ENCODE results near the gene YWHAE.

The YWHAE gene

GRCh38 chr17:1440921-1441320 is 40.9 kb upstream of the YWHAE start:
- DNase-seq (ENCODE audit: low spot score): no peak
- in situ Hi-C loops (cut with MboI; ENCODE audit: low pct_unique_long_range_greater_than_20kb, low sequenced_read_pairs, unreplicated experiment): no loop called here
- no peak for TF ChIP-seq CTCF (IDR thresholded peaks at IDR 0.05; ENCODE audit: extremely low read depth, insufficient read depth, missing control alignments)

- no peak for TF ChIP-seq CTCF (IDR thresholded peaks at IDR 0.05; ENCODE audit: extremely low read depth, insufficient read depth, missing control alignments)
- in situ Hi-C loops (cut with MboI; ENCODE audit: low pct_unique_long_range_greater_than_20kb, low sequenced_read_pairs, unreplicated experiment): no loop called here
Measured at GRCh38 chr17:1438593-1439083, 38.6 kb upstream of the YWHAE start.

GRCh38 chr17:1435326-1435725 is 35.3 kb upstream of the YWHAE start:
- TF ChIP-seq CTCF (IDR thresholded peaks at IDR 0.05; ENCODE audit: extremely low read depth, insufficient read depth, missing control alignments): no peak

More at GRCh38 chr17:1438593-1439083, 38.6 kb upstream of the YWHAE start:
- no peak for DNase-seq (ENCODE audit: low spot score)

GRCh38 chr17:1434150-1434549 is 34.1 kb upstream of the YWHAE start:
- in situ Hi-C loops (cut with MboI; ENCODE audit: low pct_unique_long_range_greater_than_20kb, low sequenced_read_pairs, unreplicated experiment): no loop called here
- no peak for DNase-seq (ENCODE audit: low spot score)
- no peak for TF ChIP-seq CTCF (IDR thresholded peaks at IDR 0.05; ENCODE audit: extremely low read depth, insufficient read depth, missing control alignments)

More at GRCh38 chr17:1435326-1435725, 35.3 kb upstream of the YWHAE start:
- in situ Hi-C loops (cut with MboI; ENCODE audit: low pct_unique_long_range_greater_than_20kb, low sequenced_read_pairs, unreplicated experiment): no loop called here
- DNase-seq (ENCODE audit: low spot score): no peak

GRCh38 chr17:1431631-1432104 is 31.6 kb upstream of the YWHAE start:
- no peak for TF ChIP-seq CTCF (IDR thresholded peaks at IDR 0.05; ENCODE audit: extremely low read depth, insufficient read depth, missing control alignments)
- peak; percentile 65 for DNase-seq (ENCODE audit: low spot score)
- in situ Hi-C loops (cut with MboI; ENCODE audit: low pct_unique_long_range_greater_than_20kb, low sequenced_read_pairs, unreplicated experiment): no loop called here

- in situ Hi-C loops (cut with MboI; ENCODE audit: low pct_unique_long_range_greater_than_20kb, low sequenced_read_pairs, unreplicated experiment): no loop called here
- no peak for TF ChIP-seq CTCF (IDR thresholded peaks at IDR 0.05; ENCODE audit: extremely low read depth, insufficient read depth, missing control alignments)
- no peak for DNase-seq (ENCODE audit: low spot score)
Measured at GRCh38 chr17:1423456-1424135, 23.6 kb upstream of the YWHAE start.
